ENCODE results near the gene SIGLEC1.

SIGLEC1 gene

DNA sequence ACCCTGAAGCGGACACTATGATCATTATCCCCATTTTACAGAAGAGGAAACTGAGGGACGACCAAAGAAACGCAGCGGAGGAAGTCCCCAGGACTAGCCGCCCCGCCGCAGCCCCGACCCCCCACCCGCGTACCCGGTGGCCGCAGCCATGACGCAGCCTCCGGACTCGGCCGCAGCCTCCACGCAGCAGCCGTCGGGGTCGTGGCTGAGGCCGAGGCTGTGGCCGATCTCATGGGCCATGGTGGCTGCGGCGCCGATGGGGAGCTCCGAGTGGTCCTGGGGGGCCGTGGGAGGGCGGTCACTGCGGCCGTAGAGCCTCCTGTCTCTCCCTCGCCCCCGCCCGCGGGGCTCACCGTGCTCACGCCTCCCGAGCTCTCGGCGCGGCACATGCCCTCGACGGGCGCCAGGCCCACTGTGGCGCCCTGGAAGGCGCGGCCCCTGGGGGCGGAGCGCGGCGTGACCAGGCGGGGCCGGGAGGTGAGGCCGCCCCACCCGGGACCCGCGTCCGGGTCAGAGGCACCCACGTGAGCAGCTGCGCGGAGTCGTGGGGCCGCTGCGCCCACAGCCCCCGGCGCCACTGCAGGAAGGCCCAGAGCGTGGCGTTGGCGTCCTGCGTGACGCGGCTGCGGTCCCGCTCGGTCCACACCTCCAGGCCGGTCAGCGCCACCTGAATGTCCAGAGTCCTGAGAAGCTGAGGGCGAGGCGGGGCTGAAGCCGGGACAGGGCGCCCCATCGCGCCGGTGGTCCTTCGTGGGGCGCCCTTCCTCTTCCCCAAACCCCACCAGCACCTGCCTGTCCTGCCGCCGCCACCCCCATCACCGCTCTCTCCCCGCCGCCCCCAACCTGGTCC, 39.0 kb downstream of the SIGLEC1 start:
- DNase-seq (ENCODE audit: low spot score in 2 of 2) (no peak), ATAC-seq (replicated peaks; ENCODE audit: extremely low read depth, poor library complexity, severe bottlenecking) (no peak)
- H3K27me3 Mint-ChIP-seq = peaks cover 94% of the 10 kb centered on the region
- no peak overlapping the region for H3K27ac Mint-ChIP-seq (ENCODE audit: low read depth)
- no peaks in the 10 kb centered on the region for H3K9me3 Mint-ChIP-seq
- peaks cover 17% of the 10 kb centered on the region for H3K4me1 Mint-ChIP-seq
- no peaks in the 10 kb centered on the region for H3K36me3 Mint-ChIP-seq (ENCODE audit: insufficient read depth)
- no peak overlapping the region for H3K4me3 Mint-ChIP-seq

- ATAC-seq (replicated peaks; ENCODE audit: extremely low read depth, poor library complexity, severe bottlenecking) (no peak), DNase-seq (ENCODE audit: low spot score in 2 of 2) (no peak)
- Mint-ChIP-seq H3K27ac (ENCODE audit: low read depth) (no peak overlapping the region), H3K4me1 (peaks cover 17% of the 10 kb centered on the region), H3K4me3 (no peak overlapping the region), H3K9me3 (no peaks in the 10 kb centered on the region), H3K36me3 (ENCODE audit: insufficient read depth) (no peaks in the 10 kb centered on the region), H3K27me3 (peaks cover 94% of the 10 kb centered on the region)
Observed at GRCh38 chr20:3672547-3673171, 39.7 kb downstream of the SIGLEC1 start.

DNA sequence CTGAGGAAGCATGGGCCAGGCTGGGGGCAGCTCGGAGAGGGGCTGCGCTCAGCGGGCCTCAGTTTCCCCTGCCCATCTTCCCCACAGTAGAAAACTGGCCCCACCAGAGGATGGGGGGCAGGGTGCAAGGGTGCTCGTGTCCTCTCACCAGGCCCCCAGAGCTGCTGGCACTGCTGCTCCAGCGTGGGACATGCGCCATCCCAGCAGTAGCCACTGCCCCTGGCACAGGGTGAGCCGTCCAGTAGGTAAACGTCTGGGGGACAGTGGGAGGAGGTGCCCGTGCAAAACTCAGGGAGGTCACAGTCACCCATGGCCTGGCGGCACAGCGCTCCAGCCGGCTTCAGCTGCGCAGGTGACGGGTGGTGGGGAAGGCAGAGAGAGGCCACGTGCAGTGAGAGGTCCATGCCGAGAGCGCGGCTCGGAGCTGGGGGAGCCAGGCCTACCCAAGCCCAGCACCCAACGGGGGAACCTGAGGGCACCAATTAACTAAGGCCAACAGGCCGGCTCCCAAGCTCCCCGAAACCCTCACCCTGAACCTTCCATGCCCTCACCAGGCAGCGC, 40.3 kb downstream of the SIGLEC1 start:
- H3K9me3 Mint-ChIP-seq = no peaks in the 10 kb centered on the region
- H3K4me1 Mint-ChIP-seq = peaks cover 22% of the 10 kb centered on the region
- H3K4me3 Mint-ChIP-seq = no peak overlapping the region

DNA sequence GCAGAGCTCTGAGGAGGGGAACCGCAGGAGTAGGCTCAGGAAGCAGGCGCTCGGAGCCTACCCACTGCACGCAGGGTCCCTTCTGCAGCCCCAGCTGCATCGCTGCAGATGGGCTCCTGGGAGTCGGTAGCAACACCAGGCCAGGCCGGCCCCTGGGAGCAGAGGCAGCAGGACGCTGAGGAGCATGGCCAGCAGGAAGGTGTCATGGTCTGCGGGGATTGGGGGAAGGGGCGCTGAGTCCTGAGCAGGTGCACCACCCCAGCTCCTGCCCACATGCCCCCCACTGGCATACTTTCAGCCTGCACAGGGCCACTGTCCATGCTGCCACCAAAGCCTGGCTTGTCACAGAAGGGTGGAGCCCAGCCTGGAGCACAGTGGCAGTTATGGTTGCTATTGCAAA, 41.5 kb downstream of the SIGLEC1 start:
- ATAC-seq (replicated peaks; ENCODE audit: extremely low read depth, poor library complexity, severe bottlenecking) (no peak), DNase-seq (ENCODE audit: low spot score in 2 of 2) (no peak)
- Mint-ChIP-seq H3K4me1 (peaks cover 25% of the 10 kb centered on the region), H3K4me3 (no peak overlapping the region), H3K9me3 (no peaks in the 10 kb centered on the region), H3K27ac (ENCODE audit: low read depth) (no peak overlapping the region), H3K36me3 (ENCODE audit: insufficient read depth) (peaks cover under 1% of the 10 kb centered on the region), H3K27me3 (peaks cover 78% of the 10 kb centered on the region)

More for the DNA sequence above, 40.3 kb downstream of the SIGLEC1 start:
- Mint-ChIP-seq H3K36me3 (ENCODE audit: insufficient read depth) (no peaks in the 10 kb centered on the region), H3K27ac (ENCODE audit: low read depth) (no peak overlapping the region), H3K27me3 (peaks cover 89% of the 10 kb centered on the region)
- ATAC-seq (replicated peaks; ENCODE audit: extremely low read depth, poor library complexity, severe bottlenecking) = no peak
- DNase-seq (ENCODE audit: low spot score in 2 of 2) = no peak

DNA sequence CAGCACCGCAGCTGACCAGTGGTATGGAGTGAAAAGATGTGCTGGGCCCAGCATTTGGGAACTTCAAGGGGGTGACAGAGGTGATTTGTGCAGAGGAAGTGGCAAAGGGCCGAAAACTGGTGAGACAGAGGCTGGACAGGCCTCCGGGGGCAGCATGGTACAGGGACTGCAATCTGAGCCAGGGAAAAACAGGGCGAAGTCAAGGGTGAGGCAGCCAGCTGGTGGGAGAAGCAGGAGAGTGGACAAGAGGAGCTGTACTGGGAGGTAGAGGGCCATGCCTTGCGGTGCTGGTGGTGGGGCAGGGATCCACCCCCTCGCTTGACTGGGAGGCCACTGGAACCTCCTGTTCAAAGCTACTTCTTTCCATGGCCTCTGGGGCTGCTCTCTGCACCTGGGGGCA, 41.9 kb downstream of the SIGLEC1 start:
- Mint-ChIP-seq H3K9me3 (no peaks in the 10 kb centered on the region), H3K36me3 (ENCODE audit: insufficient read depth) (peaks cover 2% of the 10 kb centered on the region), H3K4me3 (no peak overlapping the region), H3K27ac (ENCODE audit: low read depth) (no peak overlapping the region), H3K27me3 (peaks cover 74% of the 10 kb centered on the region), H3K4me1 (peaks cover 29% of the 10 kb centered on the region)
- no peak for DNase-seq (ENCODE audit: low spot score in 2 of 2)
- ATAC-seq (replicated peaks; ENCODE audit: extremely low read depth, poor library complexity, severe bottlenecking) = no peak

- Mint-ChIP-seq H3K27me3 (peaks cover 67% of the 10 kb centered on the region), H3K36me3 (ENCODE audit: insufficient read depth) (peaks cover 4% of the 10 kb centered on the region)
- ATAC-seq (replicated peaks; ENCODE audit: extremely low read depth, poor library complexity, severe bottlenecking) = no peak
Observed at GRCh38 chr20:3669710-3670367, 42.6 kb downstream of the SIGLEC1 start.

DNA sequence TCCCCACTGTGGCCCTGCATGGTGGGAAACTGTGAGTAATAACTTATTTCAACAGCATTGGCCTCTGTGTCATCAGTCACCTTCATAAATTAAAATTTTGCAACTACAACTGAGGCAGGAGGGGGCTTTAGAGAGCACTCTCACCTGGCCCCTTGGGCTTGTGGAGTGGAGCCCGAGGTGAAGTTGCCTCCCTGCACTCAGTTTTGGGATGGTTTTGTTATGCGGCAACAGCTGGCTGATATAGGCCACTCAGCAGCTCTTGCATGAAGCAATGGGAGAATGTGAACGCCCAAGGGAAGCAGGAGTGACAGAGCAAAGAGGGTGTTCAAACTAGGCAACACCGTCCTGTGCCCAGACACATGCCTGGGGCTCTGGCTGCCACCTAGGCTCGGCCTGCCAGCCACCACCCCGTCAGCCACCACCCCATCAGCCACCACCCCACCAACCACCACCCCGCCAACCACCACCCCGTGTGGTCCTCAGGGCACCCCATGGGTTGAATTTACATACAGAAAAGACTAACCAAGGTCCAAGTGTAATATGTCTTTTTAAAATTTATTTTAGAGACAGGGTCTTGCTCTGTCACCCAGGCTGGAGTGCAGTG, 44.9 kb downstream of the SIGLEC1 start:
- H3K4me1 Mint-ChIP-seq = peaks cover 29% of the 10 kb centered on the region
- no peak overlapping the region for H3K4me3 Mint-ChIP-seq
- peaks cover 58% of the 10 kb centered on the region for H3K27me3 Mint-ChIP-seq
- H3K9me3 Mint-ChIP-seq = no peaks in the 10 kb centered on the region
- no peak overlapping the region for H3K27ac Mint-ChIP-seq (ENCODE audit: low read depth)
- no peak for ATAC-seq (replicated peaks; ENCODE audit: extremely low read depth, poor library complexity, severe bottlenecking)
- DNase-seq (ENCODE audit: low spot score in 2 of 2) = no peak
- peaks cover 4% of the 10 kb centered on the region for H3K36me3 Mint-ChIP-seq (ENCODE audit: insufficient read depth)

More at GRCh38 chr20:3669710-3670367, 42.6 kb downstream of the SIGLEC1 start:
- Mint-ChIP-seq H3K27ac (ENCODE audit: low read depth) (no peak overlapping the region), H3K9me3 (no peaks in the 10 kb centered on the region), H3K4me3 (no peak overlapping the region), H3K4me1 (peaks cover 29% of the 10 kb centered on the region)
- DNase-seq (ENCODE audit: low spot score in 2 of 2) = no peak

GRCh38 chr20:3663858-3664257, 48.5 kb downstream of the SIGLEC1 start:
- H3K27me3 Mint-ChIP-seq = peaks cover 48% of the 10 kb centered on the region
- DNase-seq (ENCODE audit: low spot score in 2 of 2) = no peak
- H3K36me3 Mint-ChIP-seq (ENCODE audit: insufficient read depth) = peaks cover 4% of the 10 kb centered on the region
- H3K27ac Mint-ChIP-seq (ENCODE audit: low read depth) = no peak overlapping the region
- peaks cover 28% of the 10 kb centered on the region for H3K4me1 Mint-ChIP-seq
- ATAC-seq (replicated peaks; ENCODE audit: extremely low read depth, poor library complexity, severe bottlenecking) = no peak
- H3K4me3 Mint-ChIP-seq = no peak overlapping the region
- no peaks in the 10 kb centered on the region for H3K9me3 Mint-ChIP-seq

GRCh38 chr20:3663031-3663701, 49.2 kb downstream of the SIGLEC1 start, which contains the start of gene GFRA4:
Gene GFRA4, minus strand, starts transcription at chr20:3663399. Its CDS starts 0 bp downstream, at chr20:3663399.
- H3K27me3 Mint-ChIP-seq = peaks cover 48% of the 10 kb centered on the region

More at GRCh38 chr20:3663031-3663701, 49.2 kb downstream of the SIGLEC1 start, which contains the start of gene GFRA4:
- no peak within 1 kb of the TSS for H3K27ac Mint-ChIP-seq (ENCODE audit: low read depth)
- H3K4me3 Mint-ChIP-seq = no peak within 1 kb of the TSS
- peaks cover 4% of the 10 kb centered on the region for H3K36me3 Mint-ChIP-seq (ENCODE audit: insufficient read depth)
- no peaks in the 10 kb centered on the region for H3K9me3 Mint-ChIP-seq
- H3K4me1 Mint-ChIP-seq = peaks cover 32% of the 10 kb centered on the region
- DNase-seq (ENCODE audit: low spot score in 2 of 2) (no peak), ATAC-seq (replicated peaks; ENCODE audit: extremely low read depth, poor library complexity, severe bottlenecking) (no peak)
